SK-N-SH treated with all-trans-retinoic acid at 6 μM for 48 hours (cell line): ENCODE results near the gene LAMA3.
A peak's percentile ranks its signal among the peaks of the same experiment; 100 is the strongest.

ENCODE experiments used
- ATAC-seq: fragments of 200-7000 bp; cut with Tn5 transposase; 3 replicates; pipeline ENCODE4 v1.9.1; 2020; ENCODE audit warnings: mild to moderate bottlenecking, moderate library complexity
- ARNTL ChIP-seq: fragments of 450-650 bp; formaldehyde crosslinking; IDR thresholded peaks from 2 replicates; pipeline ENCODE4 v1.5.0; 2020; ENCODE audit warnings: low read depth, mild to moderate bottlenecking, moderate library complexity, borderline replicate concordance
- BACH2 ChIP-seq: fragments of 250-450 bp; sonication (Bioruptor Pico); IDR thresholded peaks from 2 replicates; pipeline ENCODE4 v1.9.0; 2021; ENCODE audit warnings: mild to moderate bottlenecking, borderline replicate concordance
- CREB5 ChIP-seq: fragments of 250-450 bp; sonication (Bioruptor Pico); IDR thresholded peaks from 2 replicates; pipeline ENCODE4 v1.5.1; 2020; ENCODE audit warnings: low read depth, mild to moderate bottlenecking, moderate library complexity
- CSDC2 ChIP-seq: fragments of 250-450 bp; sonication (Bioruptor Pico); IDR thresholded peaks from 2 replicates; pipeline ENCODE4 v1.5.0; 2020; ENCODE audit warnings: mild to moderate bottlenecking, moderate library complexity
- CSRNP3 ChIP-seq: fragments of 250-450 bp; sonication (Bioruptor Pico); IDR thresholded peaks from 2 replicates; pipeline ENCODE4 v1.5.1; 2021; ENCODE audit warnings: mild to moderate bottlenecking, moderate library complexity
- ESRRG ChIP-seq: fragments of 250-450 bp; sonication (Bioruptor Pico); IDR thresholded peaks from 2 replicates; pipeline ENCODE4 v1.6.1; 2021; ENCODE audit warnings: mild to moderate bottlenecking
- ISL1 ChIP-seq: fragments of 250-450 bp; sonication (Bioruptor Pico); IDR thresholded peaks from 2 replicates; pipeline ENCODE4 v2.1.2; 2022; ENCODE audit warnings: mild to moderate bottlenecking, moderate library complexity
- OSR1 ChIP-seq: fragments of 250-450 bp; sonication (Bioruptor Pico); IDR thresholded peaks from 2 replicates; pipeline ENCODE4 v1.8.0; 2022; ENCODE audit warnings: moderate library complexity, mild to moderate bottlenecking, inconsistent platforms
- PATZ1 ChIP-seq: fragments of 250-450 bp; sonication (Bioruptor Pico); IDR thresholded peaks from 2 replicates; pipeline ENCODE4 v1.8.0; 2020; ENCODE audit warnings: mild to moderate bottlenecking, moderate library complexity, borderline replicate concordance
- POU6F1 ChIP-seq: fragments of 250-450 bp; sonication (Bioruptor Pico); IDR thresholded peaks from 2 replicates; pipeline ENCODE4 v1.8.0; 2021; ENCODE audit warnings: low read depth, mild to moderate bottlenecking, moderate library complexity, borderline replicate concordance
- PPARA ChIP-seq: fragments of 250-450 bp; sonication (Bioruptor Pico); IDR thresholded peaks from 2 replicates; pipeline ENCODE4 v1.5.0; 2020; ENCODE audit warnings: mild to moderate bottlenecking, borderline replicate concordance
- RARB ChIP-seq: fragments of 250-450 bp; sonication (Bioruptor Pico); IDR thresholded peaks from 2 replicates; pipeline ENCODE4 v1.8.0; 2021; ENCODE audit warnings: mild to moderate bottlenecking, moderate library complexity
- SNAI2 ChIP-seq: fragments of 250-450 bp; sonication (Bioruptor Pico); IDR thresholded peaks from 2 replicates; pipeline ENCODE4 v1.5.0; 2020; ENCODE audit warnings: mild to moderate bottlenecking, moderate library complexity
- TCF4 ChIP-seq: fragments of 250-450 bp; sonication (Bioruptor Pico); IDR thresholded peaks from 2 replicates; pipeline ENCODE4 v1.8.0; 2021; ENCODE audit warnings: mild to moderate bottlenecking, moderate library complexity, borderline replicate concordance
- TSHZ2 ChIP-seq: fragments of 250-450 bp; sonication (Bioruptor Pico); IDR thresholded peaks from 2 replicates; pipeline ENCODE4 v1.5.0; 2020; ENCODE audit warnings: mild to moderate bottlenecking, moderate library complexity
- ZC3H10 ChIP-seq: fragments of 250-450 bp; sonication (Bioruptor Pico); IDR thresholded peaks from 2 replicates; pipeline ENCODE4 v1.5.1; 2021; ENCODE audit warnings: mild to moderate bottlenecking, moderate library complexity

LAMA3 gene

GRCh38 chr18:23890589-23890988, 201.3 kb downstream of the LAMA3 start:
- ATAC-seq = peak; percentile 90
- TF ChIP-seq BACH2 (CRISPR knock-in tag) (no peak), ZC3H10 (CRISPR knock-in tag) (peak; percentile 29; the same call in 1 of the 2 replicates), CSDC2 (CRISPR knock-in tag) (no peak), ISL1 (peak; percentile 65), POU6F1 (CRISPR knock-in tag) (no peak)

- no peak for ATAC-seq
Observed at GRCh38 chr18:23893653-23894052, 204.4 kb downstream of the LAMA3 start.

GRCh38 chr18:23894661-23895175, 205.5 kb downstream of the LAMA3 start:
- TF ChIP-seq POU6F1 (CRISPR knock-in tag) (no peak), PPARA (CRISPR knock-in tag) (no peak), RARB (CRISPR knock-in tag) (no peak), TSHZ2 (CRISPR knock-in tag) (no peak), CSDC2 (CRISPR knock-in tag) (no peak), TCF4 (CRISPR knock-in tag) (no peak), PATZ1 (no peak), BACH2 (CRISPR knock-in tag) (no peak), SNAI2 (CRISPR knock-in tag) (no peak), OSR1 (CRISPR knock-in tag) (no peak), ESRRG (CRISPR knock-in tag) (no peak), CREB5 (CRISPR knock-in tag) (no peak)
- no peak for ATAC-seq

More at GRCh38 chr18:23893653-23894052, 204.4 kb downstream of the LAMA3 start:
- TF ChIP-seq OSR1 (CRISPR knock-in tag) = no peak
- no peak for TF ChIP-seq CSRNP3
- no peak for TF ChIP-seq ARNTL (CRISPR knock-in tag)
- no peak for TF ChIP-seq POU6F1 (CRISPR knock-in tag)
- TF ChIP-seq PATZ1 = no peak
